GM23338 (cell line): ENCODE data around the gene TFPT. TPM values are rescaled to one million over a fixed set of nuclear protein-coding genes. Genes with fewer than 3 reads are reported as not detected.

Source experiments
- ATAC-seq: fragments of 200-7000 bp; cut with Tn5 transposase; 3 replicates; pipeline ENCODE4 v1.9.1; 2020
- DNase-seq: peaks from one replicate; pipeline ENCODE4 v3.0.0-alpha.2; 2015; ENCODE audit warnings: low spot score
- H2AFZ ChIP-seq: fragments of 200-600 bp; sonication (generic); 2 replicates; pipeline ENCODE4 v1.8.0; 2016; ENCODE audit warnings: antibody characterized with exemption, mild to moderate bottlenecking, moderate library complexity
- H3F3A ChIP-seq: fragments of 200-600 bp; sonication (generic); replicated peaks from 2 replicates; pipeline ENCODE4 v1.8.0; 2017; ENCODE audit warnings: antibody characterized with exemption, mixed run types, low read depth
- H3K27ac ChIP-seq: fragments of 200-600 bp; sonication (generic); 2 replicates; pipeline ENCODE4 v1.6.1; 2016; ENCODE audit warnings: low read depth
- H3K27me3 ChIP-seq: fragments of 200-600 bp; sonication (generic); 2 replicates; pipeline ENCODE4 v1.8.0; 2016; ENCODE audit warnings: mild to moderate bottlenecking, mixed run types, moderate library complexity; ENCODE audit not compliant: insufficient read depth
- H3K36me3 ChIP-seq: fragments of 200-600 bp; sonication (generic); 2 replicates; pipeline ENCODE4 v1.8.0; 2016; ENCODE audit warnings: mild to moderate bottlenecking; ENCODE audit not compliant: insufficient read depth
- H3K4me1 ChIP-seq: fragments of 200-600 bp; sonication (generic); 2 replicates; pipeline ENCODE4 v1.8.0; 2016; ENCODE audit warnings: mild to moderate bottlenecking, moderate library complexity; ENCODE audit not compliant: insufficient read depth
- H3K4me2 ChIP-seq: fragments of 200-600 bp; sonication (generic); 2 replicates; pipeline ENCODE4 v1.7.1; 2017; ENCODE audit warnings: mixed run types
- H3K4me3 ChIP-seq: fragments of 200-600 bp; sonication (generic); 2 replicates; pipeline ENCODE4 v1.6.1; 2016; ENCODE audit warnings: mixed run types
- H3K79me2 ChIP-seq: fragments of 200-600 bp; sonication (generic); replicated peaks from 2 replicates; pipeline ENCODE4 v1.8.0; 2017; ENCODE audit warnings: mild to moderate bottlenecking; ENCODE audit not compliant: insufficient read depth
- H3K9me2 ChIP-seq: fragments of 200-600 bp; sonication (generic); 2 replicates; pipeline ENCODE4 v1.8.0; 2017; ENCODE audit not compliant: insufficient read depth
- H4K20me1 ChIP-seq: fragments of 200-600 bp; sonication (generic); replicated peaks from 2 replicates; pipeline ENCODE4 v1.8.0; 2017; ENCODE audit warnings: mild to moderate bottlenecking; ENCODE audit not compliant: insufficient read depth
- H3K27ac Mint-ChIP-seq: 2 replicates; pipeline ENCODE4 v1.8.0; 2020; ENCODE audit warnings: inconsistent platforms, mild to moderate bottlenecking, moderate library complexity, mixed read lengths
- H3K27me3 Mint-ChIP-seq: 3 replicates; pipeline ENCODE4 v1.8.0; 2022; ENCODE audit warnings: low read depth, mild to moderate bottlenecking, moderate library complexity, mixed read lengths, inconsistent platforms; ENCODE audit not compliant: insufficient read depth, poor library complexity
- H3K36me3 Mint-ChIP-seq: 3 replicates; pipeline ENCODE4 v1.8.0; 2021; ENCODE audit warnings: low read depth, mild to moderate bottlenecking, inconsistent platforms, moderate library complexity, mixed read lengths
- H3K4me1 Mint-ChIP-seq: 3 replicates; pipeline ENCODE4 v1.8.0; 2020; ENCODE audit warnings: mild to moderate bottlenecking, inconsistent platforms, mixed read lengths
- H3K4me3 Mint-ChIP-seq: 3 replicates; pipeline ENCODE4 v1.8.0; 2021; ENCODE audit warnings: moderate library complexity, mild to moderate bottlenecking, inconsistent platforms, mixed read lengths
- H3K9me3 Mint-ChIP-seq: 3 replicates; pipeline ENCODE4 v1.8.0; 2020; ENCODE audit warnings: moderate library complexity, mild to moderate bottlenecking, inconsistent platforms, mixed read lengths
- CREB1 ChIP-seq: fragments of 250-450 bp; sonication (Bioruptor Pico); IDR thresholded peaks from 2 replicates; pipeline ENCODE4 v1.5.0; 2020; ENCODE audit warnings: low read depth, mild to moderate bottlenecking, moderate library complexity
- EZH2 ChIP-seq: fragments of 200-600 bp; sonication (generic); IDR thresholded peaks from one replicate; pipeline ENCODE4 v1.8.0; 2017; ENCODE audit warnings: antibody characterized with exemption, mild to moderate bottlenecking, low read depth; ENCODE audit not compliant: unreplicated experiment
- EZH2phosphoT487 ChIP-seq: fragments of 200-600 bp; sonication (generic); IDR thresholded peaks from one replicate; pipeline ENCODE4 v1.8.1; 2018; ENCODE audit warnings: antibody characterized with exemption; ENCODE audit not compliant: unreplicated experiment
- JUNB ChIP-seq: IDR thresholded peaks from one replicate; pipeline ENCODE4 v1.6.1; 2016; ENCODE audit warnings: antibody characterized with exemption; ENCODE audit not compliant: unreplicated experiment
- NANOG ChIP-seq: IDR thresholded peaks from 2 replicates; pipeline ENCODE4 v1.6.1; 2016; ENCODE audit warnings: antibody characterized with exemption, borderline replicate concordance
- POLR2AphosphoS5 ChIP-seq: IDR thresholded peaks from 2 replicates; pipeline ENCODE4 v1.6.1; 2016; ENCODE audit warnings: antibody characterized with exemption, low read depth
- STAT1 ChIP-seq: IDR thresholded peaks from one replicate; pipeline ENCODE4 v1.6.1; 2016; ENCODE audit warnings: antibody characterized with exemption; ENCODE audit not compliant: unreplicated experiment
- ZNF114 ChIP-seq: fragments of 250-450 bp; sonication (Bioruptor Pico); IDR thresholded peaks from 2 replicates; pipeline ENCODE4 v1.5.0; 2020; ENCODE audit warnings: mild to moderate bottlenecking, moderate library complexity
- ZNF331 ChIP-seq: fragments of 250-450 bp; sonication (Bioruptor Pico); IDR thresholded peaks from 2 replicates; pipeline ENCODE4 v1.5.0; 2020; ENCODE audit warnings: low read depth, mild to moderate bottlenecking, moderate library complexity
- polyA plus RNA-seq: library from polyadenylated mRNA; unstranded; fragments of >200 nt; fragmentation: Nextera tagmentation; extraction: Ambion mirVana; gene quantifications from 2 replicates; pipeline ENCODE4 v1.2.1, GENCODE V29; 2016
- total RNA-seq: library from RNA; depleted of rRNA; stranded (reverse); fragments of >200 nt; shearing (Covaris generic); gene quantifications from 2 replicates; pipeline ENCODE4 v1.2.3, GENCODE V29; 2014
- TF ChIP-seq, protein P1 (sequence below): IDR thresholded peaks from 2 replicates; pipeline ENCODE4 v1.6.1; 2016; ENCODE audit warnings: antibody characterized with exemption
- TF ChIP-seq, protein P2 (sequence below), 2 experiments: fragments of 200-600 bp in 1 of 2; sonication (generic) in 1 of 2; conservative IDR thresholded peaks; 2 replicates each; pipeline versions ENCODE4 v1.5.1 to v1.6.1; 2016 to 2017; ENCODE audit warnings: antibody characterized with exemption in 2 of 2, low read depth in 2 of 2, mild to moderate bottlenecking in 2 of 2, moderate library complexity in 1 of 2
- TF ChIP-seq, protein P3 (sequence below): IDR thresholded peaks from one replicate; pipeline ENCODE4 v1.6.1; 2018; ENCODE audit warnings: antibody characterized with exemption; ENCODE audit not compliant: unreplicated experiment
- TF ChIP-seq, protein P4 (sequence below): fragments of 250-450 bp; sonication (Bioruptor Pico); IDR thresholded peaks from 2 replicates; pipeline ENCODE4 v1.5.0; 2020; ENCODE audit warnings: mild to moderate bottlenecking, moderate library complexity

Gene TFPT
- total and polyA plus RNA-seq, 2 experiments from 2014 or later = 12.0 to 18.3 TPM

DNA sequence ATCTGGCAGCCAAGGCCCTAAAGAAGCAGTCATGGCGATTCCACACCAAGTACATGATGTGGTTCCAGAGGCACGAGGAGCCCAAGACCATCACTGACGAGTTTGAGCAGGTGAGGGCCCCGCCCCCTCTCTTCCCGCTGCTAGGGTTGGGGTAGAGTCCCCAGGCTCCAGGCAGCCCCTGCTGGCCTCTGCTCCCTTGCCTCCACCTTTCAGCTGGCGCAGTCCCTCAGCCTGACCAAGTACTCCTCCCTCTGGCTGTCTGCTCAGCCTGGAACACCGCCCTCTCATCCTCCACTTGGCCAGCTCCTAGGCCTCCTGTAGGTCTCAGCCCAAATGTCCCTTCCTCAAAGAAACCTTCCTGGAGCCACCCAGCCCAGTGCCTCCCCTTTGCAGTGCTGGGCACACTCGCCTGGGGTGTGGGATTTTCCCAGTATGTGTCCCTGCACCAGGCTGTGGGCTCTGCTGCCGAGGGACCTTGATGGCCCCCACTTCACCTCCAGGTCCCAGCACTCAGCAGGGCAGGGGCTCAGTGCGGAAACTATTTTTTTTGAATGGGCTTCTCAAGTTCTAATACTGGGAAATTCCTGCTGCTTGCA is 38.4 kb upstream of the TFPT start:
- Histone ChIP-seq H3F3A (peaks cover 26% of the 10 kb centered on the region), H3K9me2 (no peaks in the 10 kb centered on the region), H3K27ac (no peak overlapping the region), H3K79me2 (peaks cover 7% of the 10 kb centered on the region; the same call in 1 of the 2 replicates), H3K4me1 (peaks cover 3% of the 10 kb centered on the region; the same call in 1 of the 2 replicates), H3K27me3 (no peaks in the 10 kb centered on the region), H4K20me1 (peaks cover 10% of the 10 kb centered on the region; the same call in 1 of the 2 replicates), H3K4me3 (no peak overlapping the region), H3K36me3 (peaks cover 27% of the 10 kb centered on the region), H3K4me2 (no peak overlapping the region), H2AFZ (no peak overlapping the region)
- Mint-ChIP-seq H3K27me3 (peaks cover 14% of the 10 kb centered on the region), H3K4me1 (peaks cover 8% of the 10 kb centered on the region; the same call in 1 of the 3 replicates), H3K36me3 (peaks cover 78% of the 10 kb centered on the region), H3K4me3 (no peak overlapping the region), H3K27ac (no peak overlapping the region), H3K9me3 (peaks cover 2% of the 10 kb centered on the region; the same call in 2 of the 3 replicates)
- ATAC-seq = no peak
- DNase-seq = no peak
- no peak for TF ChIP-seq JUNB
- TF ChIP-seq, protein P1, sequence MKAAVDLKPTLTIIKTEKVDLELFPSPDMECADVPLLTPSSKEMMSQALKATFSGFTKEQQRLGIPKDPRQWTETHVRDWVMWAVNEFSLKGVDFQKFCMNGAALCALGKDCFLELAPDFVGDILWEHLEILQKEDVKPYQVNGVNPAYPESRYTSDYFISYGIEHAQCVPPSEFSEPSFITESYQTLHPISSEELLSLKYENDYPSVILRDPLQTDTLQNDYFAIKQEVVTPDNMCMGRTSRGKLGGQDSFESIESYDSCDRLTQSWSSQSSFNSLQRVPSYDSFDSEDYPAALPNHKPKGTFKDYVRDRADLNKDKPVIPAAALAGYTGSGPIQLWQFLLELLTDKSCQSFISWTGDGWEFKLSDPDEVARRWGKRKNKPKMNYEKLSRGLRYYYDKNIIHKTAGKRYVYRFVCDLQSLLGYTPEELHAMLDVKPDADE = no peak
- no peak for TF ChIP-seq EZH2phosphoT487
- no peak for TF ChIP-seq NANOG
- no peak for TF ChIP-seq STAT1
- TF ChIP-seq CREB1 (CRISPR knock-in tag) = no peak
- TF ChIP-seq EZH2 = no peak
- TF ChIP-seq, protein P2, sequence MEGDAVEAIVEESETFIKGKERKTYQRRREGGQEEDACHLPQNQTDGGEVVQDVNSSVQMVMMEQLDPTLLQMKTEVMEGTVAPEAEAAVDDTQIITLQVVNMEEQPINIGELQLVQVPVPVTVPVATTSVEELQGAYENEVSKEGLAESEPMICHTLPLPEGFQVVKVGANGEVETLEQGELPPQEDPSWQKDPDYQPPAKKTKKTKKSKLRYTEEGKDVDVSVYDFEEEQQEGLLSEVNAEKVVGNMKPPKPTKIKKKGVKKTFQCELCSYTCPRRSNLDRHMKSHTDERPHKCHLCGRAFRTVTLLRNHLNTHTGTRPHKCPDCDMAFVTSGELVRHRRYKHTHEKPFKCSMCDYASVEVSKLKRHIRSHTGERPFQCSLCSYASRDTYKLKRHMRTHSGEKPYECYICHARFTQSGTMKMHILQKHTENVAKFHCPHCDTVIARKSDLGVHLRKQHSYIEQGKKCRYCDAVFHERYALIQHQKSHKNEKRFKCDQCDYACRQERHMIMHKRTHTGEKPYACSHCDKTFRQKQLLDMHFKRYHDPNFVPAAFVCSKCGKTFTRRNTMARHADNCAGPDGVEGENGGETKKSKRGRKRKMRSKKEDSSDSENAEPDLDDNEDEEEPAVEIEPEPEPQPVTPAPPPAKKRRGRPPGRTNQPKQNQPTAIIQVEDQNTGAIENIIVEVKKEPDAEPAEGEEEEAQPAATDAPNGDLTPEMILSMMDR (conservative IDR thresholded peaks at IDR 0.05; ENCODE audit: low read depth in 2 of 2) = no peak
- TF ChIP-seq ZNF114 (CRISPR knock-in tag) = no peak
- TF ChIP-seq, protein P3, sequence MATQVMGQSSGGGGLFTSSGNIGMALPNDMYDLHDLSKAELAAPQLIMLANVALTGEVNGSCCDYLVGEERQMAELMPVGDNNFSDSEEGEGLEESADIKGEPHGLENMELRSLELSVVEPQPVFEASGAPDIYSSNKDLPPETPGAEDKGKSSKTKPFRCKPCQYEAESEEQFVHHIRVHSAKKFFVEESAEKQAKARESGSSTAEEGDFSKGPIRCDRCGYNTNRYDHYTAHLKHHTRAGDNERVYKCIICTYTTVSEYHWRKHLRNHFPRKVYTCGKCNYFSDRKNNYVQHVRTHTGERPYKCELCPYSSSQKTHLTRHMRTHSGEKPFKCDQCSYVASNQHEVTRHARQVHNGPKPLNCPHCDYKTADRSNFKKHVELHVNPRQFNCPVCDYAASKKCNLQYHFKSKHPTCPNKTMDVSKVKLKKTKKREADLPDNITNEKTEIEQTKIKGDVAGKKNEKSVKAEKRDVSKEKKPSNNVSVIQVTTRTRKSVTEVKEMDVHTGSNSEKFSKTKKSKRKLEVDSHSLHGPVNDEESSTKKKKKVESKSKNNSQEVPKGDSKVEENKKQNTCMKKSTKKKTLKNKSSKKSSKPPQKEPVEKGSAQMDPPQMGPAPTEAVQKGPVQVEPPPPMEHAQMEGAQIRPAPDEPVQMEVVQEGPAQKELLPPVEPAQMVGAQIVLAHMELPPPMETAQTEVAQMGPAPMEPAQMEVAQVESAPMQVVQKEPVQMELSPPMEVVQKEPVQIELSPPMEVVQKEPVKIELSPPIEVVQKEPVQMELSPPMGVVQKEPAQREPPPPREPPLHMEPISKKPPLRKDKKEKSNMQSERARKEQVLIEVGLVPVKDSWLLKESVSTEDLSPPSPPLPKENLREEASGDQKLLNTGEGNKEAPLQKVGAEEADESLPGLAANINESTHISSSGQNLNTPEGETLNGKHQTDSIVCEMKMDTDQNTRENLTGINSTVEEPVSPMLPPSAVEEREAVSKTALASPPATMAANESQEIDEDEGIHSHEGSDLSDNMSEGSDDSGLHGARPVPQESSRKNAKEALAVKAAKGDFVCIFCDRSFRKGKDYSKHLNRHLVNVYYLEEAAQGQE = no peak
- TF ChIP-seq POLR2AphosphoS5 = no peak
- TF ChIP-seq, protein P4, sequence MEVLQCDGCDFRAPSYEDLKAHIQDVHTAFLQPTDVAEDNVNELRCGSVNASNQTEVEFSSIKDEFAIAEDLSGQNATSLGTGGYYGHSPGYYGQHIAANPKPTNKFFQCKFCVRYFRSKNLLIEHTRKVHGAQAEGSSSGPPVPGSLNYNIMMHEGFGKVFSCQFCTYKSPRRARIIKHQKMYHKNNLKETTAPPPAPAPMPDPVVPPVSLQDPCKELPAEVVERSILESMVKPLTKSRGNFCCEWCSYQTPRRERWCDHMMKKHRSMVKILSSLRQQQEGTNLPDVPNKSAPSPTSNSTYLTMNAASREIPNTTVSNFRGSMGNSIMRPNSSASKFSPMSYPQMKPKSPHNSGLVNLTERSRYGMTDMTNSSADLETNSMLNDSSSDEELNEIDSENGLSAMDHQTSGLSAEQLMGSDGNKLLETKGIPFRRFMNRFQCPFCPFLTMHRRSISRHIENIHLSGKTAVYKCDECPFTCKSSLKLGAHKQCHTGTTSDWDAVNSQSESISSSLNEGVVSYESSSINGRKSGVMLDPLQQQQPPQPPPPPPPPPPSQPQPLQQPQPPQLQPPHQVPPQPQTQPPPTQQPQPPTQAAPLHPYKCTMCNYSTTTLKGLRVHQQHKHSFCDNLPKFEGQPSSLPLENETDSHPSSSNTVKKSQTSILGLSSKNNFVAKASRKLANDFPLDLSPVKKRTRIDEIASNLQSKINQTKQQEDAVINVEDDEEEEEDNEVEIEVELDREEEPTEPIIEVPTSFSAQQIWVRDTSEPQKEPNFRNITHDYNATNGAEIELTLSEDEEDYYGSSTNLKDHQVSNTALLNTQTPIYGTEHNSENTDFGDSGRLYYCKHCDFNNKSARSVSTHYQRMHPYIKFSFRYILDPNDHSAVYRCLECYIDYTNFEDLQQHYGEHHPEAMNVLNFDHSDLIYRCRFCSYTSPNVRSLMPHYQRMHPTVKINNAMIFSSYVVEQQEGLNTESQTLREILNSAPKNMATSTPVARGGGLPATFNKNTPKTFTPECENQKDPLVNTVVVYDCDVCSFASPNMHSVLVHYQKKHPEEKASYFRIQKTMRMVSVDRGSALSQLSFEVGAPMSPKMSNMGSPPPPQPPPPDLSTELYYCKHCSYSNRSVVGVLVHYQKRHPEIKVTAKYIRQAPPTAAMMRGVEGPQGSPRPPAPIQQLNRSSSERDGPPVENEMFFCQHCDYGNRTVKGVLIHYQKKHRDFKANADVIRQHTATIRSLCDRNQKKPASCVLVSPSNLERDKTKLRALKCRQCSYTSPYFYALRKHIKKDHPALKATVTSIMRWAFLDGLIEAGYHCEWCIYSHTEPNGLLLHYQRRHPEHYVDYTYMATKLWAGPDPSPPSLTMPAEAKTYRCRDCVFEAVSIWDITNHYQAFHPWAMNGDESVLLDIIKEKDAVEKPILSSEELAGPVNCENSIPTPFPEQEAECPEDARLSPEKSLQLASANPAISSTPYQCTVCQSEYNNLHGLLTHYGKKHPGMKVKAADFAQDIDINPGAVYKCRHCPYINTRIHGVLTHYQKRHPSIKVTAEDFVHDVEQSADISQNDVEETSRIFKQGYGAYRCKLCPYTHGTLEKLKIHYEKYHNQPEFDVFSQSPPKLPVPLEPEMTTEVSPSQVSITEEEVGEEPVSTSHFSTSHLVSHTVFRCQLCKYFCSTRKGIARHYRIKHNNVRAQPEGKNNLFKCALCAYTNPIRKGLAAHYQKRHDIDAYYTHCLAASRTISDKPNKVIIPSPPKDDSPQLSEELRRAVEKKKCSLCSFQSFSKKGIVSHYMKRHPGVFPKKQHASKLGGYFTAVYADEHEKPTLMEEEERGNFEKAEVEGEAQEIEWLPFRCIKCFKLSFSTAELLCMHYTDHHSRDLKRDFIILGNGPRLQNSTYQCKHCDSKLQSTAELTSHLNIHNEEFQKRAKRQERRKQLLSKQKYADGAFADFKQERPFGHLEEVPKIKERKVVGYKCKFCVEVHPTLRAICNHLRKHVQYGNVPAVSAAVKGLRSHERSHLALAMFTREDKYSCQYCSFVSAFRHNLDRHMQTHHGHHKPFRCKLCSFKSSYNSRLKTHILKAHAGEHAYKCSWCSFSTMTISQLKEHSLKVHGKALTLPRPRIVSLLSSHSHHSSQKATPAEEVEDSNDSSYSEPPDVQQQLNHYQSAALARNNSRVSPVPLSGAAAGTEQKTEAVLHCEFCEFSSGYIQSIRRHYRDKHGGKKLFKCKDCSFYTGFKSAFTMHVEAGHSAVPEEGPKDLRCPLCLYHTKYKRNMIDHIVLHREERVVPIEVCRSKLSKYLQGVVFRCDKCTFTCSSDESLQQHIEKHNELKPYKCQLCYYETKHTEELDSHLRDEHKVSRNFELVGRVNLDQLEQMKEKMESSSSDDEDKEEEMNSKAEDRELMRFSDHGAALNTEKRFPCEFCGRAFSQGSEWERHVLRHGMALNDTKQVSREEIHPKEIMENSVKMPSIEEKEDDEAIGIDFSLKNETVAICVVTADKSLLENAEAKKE (CRISPR knock-in tag) = no peak
- no peak for TF ChIP-seq ZNF331 (CRISPR knock-in tag)
